ENCODE data around the gene ANXA8.

The ANXA8 gene

DNA sequence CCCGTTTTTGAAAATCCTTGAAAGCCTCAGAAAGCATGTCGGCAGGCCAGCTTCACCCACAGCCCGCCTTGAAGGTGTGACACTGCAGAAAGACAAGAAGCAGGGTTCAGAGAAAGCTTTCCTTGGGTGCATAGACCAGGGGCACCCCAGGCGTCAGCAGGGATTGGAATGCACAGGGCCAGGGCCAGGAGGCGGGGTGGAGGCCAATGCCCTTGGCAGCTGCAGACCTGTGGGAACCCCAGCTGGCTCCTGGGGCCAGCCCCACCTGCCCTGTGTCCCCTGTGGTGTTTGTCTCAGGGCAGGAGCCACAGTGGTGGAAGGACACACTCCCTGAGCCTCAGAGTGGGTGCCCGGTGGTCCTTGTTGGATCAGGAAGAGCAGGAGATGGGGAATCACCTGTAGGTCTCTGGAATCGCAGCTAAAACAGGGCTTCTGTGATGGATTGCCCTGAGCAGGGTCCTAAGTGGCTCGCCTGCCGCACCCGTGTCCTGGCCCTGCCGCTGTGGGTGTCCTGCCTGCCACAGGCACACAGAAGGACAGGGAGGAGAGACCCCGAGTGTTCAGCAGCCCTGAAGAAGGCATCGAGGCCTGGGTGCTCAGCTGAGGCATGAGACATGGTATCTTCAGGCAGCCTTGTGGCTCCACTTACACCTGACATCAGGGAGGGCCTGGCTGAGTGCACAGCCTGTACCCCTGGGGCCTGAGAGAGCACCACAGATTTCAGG is 32.5 kb downstream of the ANXA8 start:
- Histone ChIP-seq H3K27me3 (no peaks in the 10 kb centered on the region), H3K4me1 (ENCODE audit: control insufficient read depth in 1 of 2, insufficient read depth in 1 of 2, low read depth in 1 of 2, low read length in 1 of 2) (no peaks in the 10 kb centered on the region), H3K9me3 (no peaks in the 10 kb centered on the region), H3K4me3 (ENCODE audit: low read depth in 1 of 2, low read length in 1 of 2) (no peak overlapping the region), H3K36me3 (no peaks in the 10 kb centered on the region), H3K27ac (no peak overlapping the region)
- TF ChIP-seq, protein P1, sequence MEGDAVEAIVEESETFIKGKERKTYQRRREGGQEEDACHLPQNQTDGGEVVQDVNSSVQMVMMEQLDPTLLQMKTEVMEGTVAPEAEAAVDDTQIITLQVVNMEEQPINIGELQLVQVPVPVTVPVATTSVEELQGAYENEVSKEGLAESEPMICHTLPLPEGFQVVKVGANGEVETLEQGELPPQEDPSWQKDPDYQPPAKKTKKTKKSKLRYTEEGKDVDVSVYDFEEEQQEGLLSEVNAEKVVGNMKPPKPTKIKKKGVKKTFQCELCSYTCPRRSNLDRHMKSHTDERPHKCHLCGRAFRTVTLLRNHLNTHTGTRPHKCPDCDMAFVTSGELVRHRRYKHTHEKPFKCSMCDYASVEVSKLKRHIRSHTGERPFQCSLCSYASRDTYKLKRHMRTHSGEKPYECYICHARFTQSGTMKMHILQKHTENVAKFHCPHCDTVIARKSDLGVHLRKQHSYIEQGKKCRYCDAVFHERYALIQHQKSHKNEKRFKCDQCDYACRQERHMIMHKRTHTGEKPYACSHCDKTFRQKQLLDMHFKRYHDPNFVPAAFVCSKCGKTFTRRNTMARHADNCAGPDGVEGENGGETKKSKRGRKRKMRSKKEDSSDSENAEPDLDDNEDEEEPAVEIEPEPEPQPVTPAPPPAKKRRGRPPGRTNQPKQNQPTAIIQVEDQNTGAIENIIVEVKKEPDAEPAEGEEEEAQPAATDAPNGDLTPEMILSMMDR (IDR thresholded peaks at IDR 0.05) = no peak

DNA sequence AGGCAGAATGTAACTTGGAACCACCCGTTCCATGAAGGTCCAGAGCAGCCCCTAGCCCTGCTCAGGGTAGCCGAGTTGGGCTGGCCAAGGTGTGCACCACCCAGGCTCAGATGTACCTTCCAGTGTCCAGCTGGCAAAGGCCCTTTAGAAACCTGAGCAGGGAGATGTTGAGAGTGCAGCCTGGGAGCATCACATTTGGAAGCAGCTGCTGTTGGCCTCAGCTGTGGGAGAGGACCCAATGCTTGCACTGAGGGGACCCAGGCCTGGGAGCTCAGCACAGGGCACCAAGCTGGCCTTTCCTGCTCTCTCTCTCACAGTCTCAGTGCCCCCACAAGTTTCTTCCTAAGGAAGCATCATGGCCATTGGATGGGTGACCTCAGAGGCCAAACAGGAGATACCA is 33.5 kb downstream of the ANXA8 start:
- Histone ChIP-seq H3K36me3 (no peaks in the 10 kb centered on the region), H3K9me3 (no peaks in the 10 kb centered on the region), H3K4me1 (ENCODE audit: control insufficient read depth in 1 of 2, insufficient read depth in 1 of 2, low read depth in 1 of 2, low read length in 1 of 2) (no peaks in the 10 kb centered on the region), H3K27me3 (no peaks in the 10 kb centered on the region), H3K27ac (no peak overlapping the region), H3K4me3 (ENCODE audit: low read depth in 1 of 2, low read length in 1 of 2) (no peak overlapping the region)
- TF ChIP-seq, protein P1 (IDR thresholded peaks at IDR 0.05) = no peak

DNA sequence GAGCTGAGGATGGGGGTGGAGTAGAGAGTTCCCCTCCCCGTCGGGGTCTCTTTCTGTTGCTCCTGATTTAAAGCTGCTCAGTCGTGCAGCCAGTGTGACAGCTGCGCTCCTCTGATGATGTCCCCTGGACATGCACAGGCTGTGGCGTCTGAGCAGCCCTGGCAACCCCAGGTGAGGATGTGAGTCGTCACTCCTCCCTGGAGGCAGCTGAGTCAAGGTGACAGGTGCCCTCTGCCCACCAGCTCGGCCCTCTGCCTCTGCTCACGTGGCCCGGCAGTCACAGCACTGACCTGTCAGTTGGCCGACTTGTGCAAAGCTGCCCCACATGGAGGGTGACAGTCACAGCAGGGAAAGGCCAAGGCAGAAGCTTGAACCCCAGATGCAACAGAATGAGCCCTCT is 33.9 kb downstream of the ANXA8 start:
- Histone ChIP-seq H3K4me1 (ENCODE audit: control insufficient read depth in 1 of 2, insufficient read depth in 1 of 2, low read depth in 1 of 2, low read length in 1 of 2) (no peaks in the 10 kb centered on the region), H3K4me3 (ENCODE audit: low read depth in 1 of 2, low read length in 1 of 2) (no peak overlapping the region), H3K36me3 (no peaks in the 10 kb centered on the region), H3K9me3 (no peaks in the 10 kb centered on the region), H3K27me3 (no peaks in the 10 kb centered on the region), H3K27ac (no peak overlapping the region)
- TF ChIP-seq, protein P1 (IDR thresholded peaks at IDR 0.05) = no peak

DNA sequence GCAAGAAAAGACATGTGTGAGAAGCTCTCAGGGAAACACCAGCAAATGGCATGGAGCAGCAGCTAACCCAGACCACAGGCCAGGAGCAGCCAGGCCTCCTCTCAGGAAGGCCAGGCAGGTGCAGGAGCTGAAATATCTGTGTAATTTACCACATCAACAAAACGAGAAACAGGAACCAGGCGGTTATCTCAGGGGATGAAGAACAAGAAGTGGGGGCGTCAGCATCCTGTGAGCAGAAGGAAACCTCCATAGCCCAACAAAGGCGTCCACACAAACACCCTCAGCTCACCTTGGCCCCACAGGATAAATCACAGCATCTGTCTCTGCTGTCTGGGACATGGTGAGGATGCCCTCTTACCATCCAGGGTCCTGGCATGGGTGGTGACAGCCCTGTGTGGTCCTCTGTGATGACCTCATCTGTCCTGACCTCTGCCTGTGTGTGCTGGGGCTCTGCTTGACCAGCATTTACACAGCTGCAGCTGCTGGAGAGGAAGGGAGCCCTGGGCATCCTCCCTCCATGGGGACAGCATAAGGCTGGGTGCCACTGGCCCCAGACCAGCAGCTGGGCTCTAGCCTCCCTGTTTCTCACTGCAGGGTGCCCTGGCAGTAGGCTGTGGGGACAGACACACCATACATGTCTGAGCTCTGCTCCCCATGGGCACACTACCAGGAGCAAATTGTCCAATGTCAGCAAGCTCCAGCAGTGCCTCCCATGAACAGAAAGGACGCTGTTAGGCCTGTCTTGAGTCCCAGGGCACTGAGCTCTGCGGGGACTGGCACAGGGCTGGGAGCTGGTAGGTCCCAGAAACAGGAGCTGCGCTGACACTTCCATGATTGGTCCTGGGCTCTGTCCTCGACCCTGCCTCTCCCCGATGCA is 34.6 kb downstream of the ANXA8 start:
- no peaks in the 10 kb centered on the region for H3K4me1 ChIP-seq (ENCODE audit: control insufficient read depth in 1 of 2, insufficient read depth in 1 of 2, low read depth in 1 of 2, low read length in 1 of 2)
- no peaks in the 10 kb centered on the region for H3K27me3 ChIP-seq
- no peaks in the 10 kb centered on the region for H3K9me3 ChIP-seq
- H3K27ac ChIP-seq = no peak overlapping the region
- no peak overlapping the region for H3K4me3 ChIP-seq (ENCODE audit: low read depth in 1 of 2, low read length in 1 of 2)
- TF ChIP-seq, protein P1 (IDR thresholded peaks at IDR 0.05) = no peak
- H3K36me3 ChIP-seq = no peaks in the 10 kb centered on the region

GRCh38 chr10:47447705-47448104 is 36.2 kb downstream of the ANXA8 start:
- no peak overlapping the region for H3K4me3 ChIP-seq (ENCODE audit: low read depth in 1 of 2, low read length in 1 of 2)
- no peaks in the 10 kb centered on the region for H3K36me3 ChIP-seq
- H3K4me1 ChIP-seq (ENCODE audit: control insufficient read depth in 1 of 2, insufficient read depth in 1 of 2, low read depth in 1 of 2, low read length in 1 of 2) = no peaks in the 10 kb centered on the region
- H3K27me3 ChIP-seq = no peaks in the 10 kb centered on the region
- TF ChIP-seq, protein P1 (IDR thresholded peaks at IDR 0.05) = no peak
- H3K27ac ChIP-seq = no peak overlapping the region
- H3K9me3 ChIP-seq = no peaks in the 10 kb centered on the region

Data from neutrophil (primary cell).